ENCODE data around the gene FAM9C.

GRCh38 chrX:13080128-13080795 lies 35.8 kb upstream of the FAM9C start:
- TF ChIP-seq CTCF (IDR thresholded peaks at IDR 0.05): no peak
- no peak for TF ChIP-seq POLR2AphosphoS5 (IDR thresholded peaks at IDR 0.05)
- no peak for TF ChIP-seq EP300 (IDR thresholded peaks at IDR 0.05)
- TF ChIP-seq POLR2A (IDR thresholded peaks at IDR 0.05; ENCODE audit: low read depth): no peak

Measured in esophagus muscularis mucosa (tissue), 4 donors.